Activated T-helper 17 cell treated with anti-CD3 and anti-CD28 coated beads, Interleukin-2, amount 50 U/mL, for 72 hours (primary cell): ENCODE data around the gene APOL5. TPM values are rescaled to one million over a fixed set of nuclear protein-coding genes. Genes with fewer than 3 reads are reported as not detected.

Experiments
- ATAC-seq: fragments of 150-1000 bp; cut with Tn5 transposase; replicated peaks from 2 replicates; pipeline ENCODE4 v1.10.0; 2021; ENCODE audit warnings: mild to moderate bottlenecking, moderate library complexity
- H3K27ac Mint-ChIP-seq: one replicate; pipeline ENCODE4 v1.8.0; 2022; ENCODE audit warnings: mixed read lengths
- H3K27me3 Mint-ChIP-seq: one replicate; pipeline ENCODE4 v1.8.0; 2022; ENCODE audit warnings: mixed read lengths
- H3K36me3 Mint-ChIP-seq: one replicate; pipeline ENCODE4 v1.8.0; 2022; ENCODE audit warnings: low read depth, mild to moderate bottlenecking, mixed read lengths
- H3K4me1 Mint-ChIP-seq: one replicate; pipeline ENCODE4 v1.8.0; 2022; ENCODE audit warnings: mixed read lengths
- H3K4me3 Mint-ChIP-seq: one replicate; pipeline ENCODE4 v1.8.0; 2022; ENCODE audit warnings: mild to moderate bottlenecking, mixed read lengths
- H3K9me3 Mint-ChIP-seq: one replicate; pipeline ENCODE4 v1.8.0; 2022; ENCODE audit warnings: mixed read lengths
- total RNA-seq, 2 donors: library from RNA; stranded (reverse); gene quantifications; one replicate each; pipeline ENCODE4 v1.2.3, GENCODE V29; 2022

Gene APOL5
- total RNA-seq, 2 donors from 2014 or later, result not detected

DNA sequence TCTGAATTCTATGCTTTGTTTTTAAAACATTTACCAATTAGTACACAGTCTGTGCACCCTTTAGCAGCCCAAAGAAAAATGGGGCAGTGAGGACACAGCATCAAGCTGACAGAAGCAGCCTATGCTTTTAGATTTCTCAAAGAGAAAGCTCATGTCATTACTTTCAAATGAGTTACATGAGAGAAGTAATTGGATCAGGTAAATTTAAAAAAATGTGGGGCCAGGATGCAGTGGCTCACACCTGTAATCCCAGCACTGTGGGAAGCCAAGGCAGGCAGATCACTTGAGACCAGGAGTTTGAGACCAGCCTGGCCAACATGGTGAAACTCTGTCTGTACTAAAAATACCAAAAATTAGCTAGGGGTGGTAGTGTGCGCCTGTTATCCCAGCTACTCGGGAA, 57.7 kb downstream of the APOL5 start:
- no peak for ATAC-seq
- H3K36me3 Mint-ChIP-seq, result no peaks in the 10 kb centered on the region
- no peak overlapping the region for H3K27ac Mint-ChIP-seq
- H3K9me3 Mint-ChIP-seq, result no peaks in the 10 kb centered on the region
- H3K4me3 Mint-ChIP-seq, result no peak overlapping the region
- no peaks in the 10 kb centered on the region for H3K4me1 Mint-ChIP-seq
- H3K27me3 Mint-ChIP-seq, result no peaks in the 10 kb centered on the region

GRCh38 chr22:35777335-35777975, 59.8 kb downstream of the APOL5 start:
- H3K27me3 Mint-ChIP-seq, result no peaks in the 10 kb centered on the region
- no peak for ATAC-seq
- no peaks in the 10 kb centered on the region for H3K36me3 Mint-ChIP-seq
- no peaks in the 10 kb centered on the region for H3K4me1 Mint-ChIP-seq
- no peak overlapping the region for H3K27ac Mint-ChIP-seq
- H3K9me3 Mint-ChIP-seq, result no peaks in the 10 kb centered on the region
- no peak overlapping the region for H3K4me3 Mint-ChIP-seq

Other genes starting within 250 kb of the APOL5 start
- gene RASD2, start 177.0 kb upstream of the APOL5 start, total RNA-seq, result under 1 TPM in 1 of 2 donors, not detected in 1; 0.37 TPM
- under 1 TPM in 1 of 2 donors, not detected in 1; 0.50 TPM for gene MB, start 100.5 kb upstream of the APOL5 start, total RNA-seq
- gene APOL6, start 69.4 kb upstream of the APOL5 start, total RNA-seq, result 10 to 100 TPM; 23.0 to 38.7 TPM